NCI-H1417 treated with DMSO at 0.1 percent for 48 hours (cell line): ENCODE measurements around the gene PPT1.
"Not testable (repeated sequence)": the region's sequence is repeated elsewhere in the genome, so short reads cannot be mapped to it uniquely, and the experiment has no call there.

Source experiments
- DNase-seq: peaks from one replicate; lab custom pipeline; 2025; lab: John Stamatoyannopoulos, UW

PPT1 gene

DNA sequence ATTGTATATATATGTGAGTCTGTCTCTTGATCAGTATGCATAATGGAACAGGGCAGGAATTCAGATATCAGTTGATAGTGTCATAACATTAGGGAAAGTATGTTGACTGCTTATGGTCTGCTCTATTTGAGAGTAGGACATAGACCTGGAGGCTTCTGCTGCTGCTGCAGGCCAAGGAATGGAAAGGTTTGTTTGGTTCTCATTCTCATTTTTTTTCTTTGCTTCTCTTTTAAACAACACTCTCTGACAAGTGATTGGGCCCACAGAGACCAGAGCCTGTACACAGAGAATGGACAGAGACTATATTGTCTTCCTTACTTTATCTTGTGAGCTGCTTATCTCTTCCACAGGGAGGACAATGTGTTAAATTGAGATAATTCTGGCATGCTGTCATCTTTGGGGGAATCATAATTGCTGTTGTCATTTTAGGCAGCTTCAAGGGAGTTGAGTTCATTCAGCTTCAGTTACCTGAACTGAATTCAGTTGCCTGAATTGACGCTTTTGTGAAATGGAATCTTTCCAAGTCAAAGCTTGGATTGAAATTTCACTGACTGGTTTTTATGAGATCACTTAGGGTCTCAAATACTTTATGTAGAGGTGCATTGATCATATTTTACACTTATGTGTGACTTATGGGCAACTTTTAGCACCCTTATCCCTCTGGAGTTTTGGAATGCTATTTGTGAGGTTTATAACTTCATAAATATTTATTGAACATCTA lies 39.6 kb downstream of the PPT1 start:
- no peak for DNase-seq

DNA sequence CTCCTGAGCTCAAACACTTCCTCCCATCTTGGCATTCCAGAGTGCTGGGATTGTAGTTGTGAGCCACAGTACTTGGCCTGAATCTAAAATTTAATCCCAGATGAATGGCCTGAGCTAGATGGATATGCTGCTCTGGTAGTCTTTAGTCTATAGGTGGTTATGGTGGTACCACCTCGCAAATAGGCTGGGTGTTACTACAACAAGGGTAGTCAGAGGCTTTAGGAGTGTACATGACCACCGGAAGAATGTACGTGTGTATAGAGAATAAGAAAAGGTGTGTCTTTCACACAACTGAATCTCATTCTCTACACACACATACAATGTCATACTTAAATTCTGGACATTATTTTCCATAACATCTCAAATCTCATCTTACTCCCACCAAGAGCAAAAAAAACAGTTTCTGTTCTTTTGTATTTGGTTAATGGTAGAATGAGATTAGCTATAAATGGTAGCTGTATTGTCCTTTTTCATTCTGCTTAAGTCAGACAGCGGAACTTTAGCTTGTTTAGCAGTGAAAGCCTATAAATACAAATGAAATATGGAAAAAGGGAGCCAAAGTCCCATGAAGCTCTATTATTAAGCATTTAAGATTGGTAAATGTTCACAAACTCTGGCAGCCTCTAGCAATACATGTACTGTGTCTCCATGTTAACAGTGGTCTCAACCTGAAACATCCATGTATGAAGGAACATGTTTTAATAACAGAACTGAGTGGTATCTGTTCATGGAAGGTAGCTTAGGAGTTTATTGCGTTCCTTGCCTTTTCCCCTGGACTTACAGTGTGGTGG lies 40.3 kb downstream of the PPT1 start:
- DNase-seq = no peak

DNA sequence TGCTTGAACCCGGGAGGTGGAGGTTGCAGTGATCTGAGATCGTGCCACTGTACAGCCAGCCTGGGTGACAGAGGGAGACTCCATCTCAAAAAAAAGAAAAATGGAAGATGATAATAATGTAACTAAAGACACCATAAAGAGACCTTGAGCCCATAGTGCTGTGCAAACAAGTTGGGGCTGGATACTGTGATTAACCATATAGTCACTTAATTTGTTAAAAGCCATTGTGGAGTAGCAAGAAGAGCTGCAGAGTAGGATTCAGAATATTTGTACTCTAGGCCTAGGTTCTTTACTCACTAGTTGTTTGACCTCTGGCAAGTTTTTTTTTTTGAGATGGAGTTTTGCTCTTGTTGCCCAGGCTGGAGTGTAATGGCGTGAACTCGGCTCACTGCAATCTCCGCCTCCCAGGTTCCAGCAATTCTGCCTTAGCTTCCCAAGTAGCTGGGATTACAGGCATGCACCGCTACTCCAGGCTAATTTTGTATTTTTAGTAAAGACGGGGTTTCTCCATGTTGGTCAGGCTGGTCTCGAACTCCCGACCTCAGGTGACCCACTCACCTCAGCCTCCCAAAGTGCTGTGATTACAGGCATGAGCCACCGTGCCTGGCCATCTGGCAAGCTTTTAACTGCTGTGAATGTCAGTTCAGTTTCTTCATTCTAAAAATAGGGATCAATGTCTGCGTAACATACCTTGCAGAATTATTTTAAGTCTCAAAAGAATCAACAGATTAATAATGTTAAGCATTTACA lies 43.7 kb downstream of the PPT1 start:
- DNase-seq = no peak

DNA sequence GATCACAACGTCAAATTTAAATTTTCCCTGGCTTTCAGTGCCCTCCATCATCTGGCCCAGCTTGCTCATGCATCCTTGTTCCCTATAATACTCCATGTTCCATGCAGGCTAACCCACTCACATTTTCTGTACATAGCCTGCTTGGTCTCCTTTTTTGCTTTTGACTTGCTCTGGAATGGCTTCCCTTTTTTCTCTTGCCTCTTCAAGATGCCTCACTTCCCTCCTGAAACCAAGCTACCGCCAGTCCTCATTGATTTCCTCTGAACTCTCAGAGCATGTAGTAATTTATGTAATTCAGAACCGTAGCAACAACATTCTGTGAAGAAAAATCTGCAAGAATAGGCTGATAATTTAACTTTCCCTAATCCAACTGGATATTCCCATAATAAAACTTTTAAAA lies 46.2 kb downstream of the PPT1 start:
- no peak for DNase-seq

DNA sequence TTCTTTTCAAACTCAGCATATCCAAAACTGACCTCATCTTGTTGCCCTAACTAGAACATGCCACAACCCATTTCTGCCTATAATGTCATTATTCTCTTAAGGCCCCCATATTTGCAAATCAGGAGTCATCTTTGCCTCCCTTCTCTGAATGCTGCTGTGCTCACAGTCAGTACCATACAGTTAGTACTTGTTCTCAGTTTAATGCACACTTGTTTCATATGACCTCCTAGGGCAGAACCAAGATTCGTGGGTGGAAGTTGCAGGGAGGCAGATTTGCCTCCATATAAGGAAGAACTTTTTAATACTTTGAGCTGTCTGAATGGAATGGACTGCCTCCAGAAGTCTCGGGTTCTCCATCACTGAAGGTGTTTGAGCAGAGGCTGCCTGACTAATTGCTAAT lies 47.3 kb downstream of the PPT1 start:
- no peak for DNase-seq

DNA sequence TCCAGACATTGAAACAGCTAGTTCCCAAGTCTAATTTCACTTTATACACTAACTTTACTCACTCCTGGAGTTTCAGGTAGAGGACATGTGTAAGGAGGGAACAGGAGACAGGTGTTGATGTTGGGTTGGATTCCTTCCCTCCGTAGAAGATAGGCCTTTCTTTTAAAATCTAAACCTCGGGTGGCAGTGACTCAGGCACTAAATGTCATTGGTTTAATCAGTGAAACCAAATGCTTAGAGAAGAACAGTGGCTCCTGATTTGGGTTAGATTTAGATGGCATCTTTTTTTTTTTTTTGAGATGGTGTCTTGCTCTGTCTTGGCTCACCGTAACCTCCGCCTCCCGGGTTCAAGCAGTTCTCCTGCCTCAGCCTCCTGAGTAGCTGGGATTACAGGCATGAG lies 49.3 kb downstream of the PPT1 start:
- no peak for DNase-seq

DNA sequence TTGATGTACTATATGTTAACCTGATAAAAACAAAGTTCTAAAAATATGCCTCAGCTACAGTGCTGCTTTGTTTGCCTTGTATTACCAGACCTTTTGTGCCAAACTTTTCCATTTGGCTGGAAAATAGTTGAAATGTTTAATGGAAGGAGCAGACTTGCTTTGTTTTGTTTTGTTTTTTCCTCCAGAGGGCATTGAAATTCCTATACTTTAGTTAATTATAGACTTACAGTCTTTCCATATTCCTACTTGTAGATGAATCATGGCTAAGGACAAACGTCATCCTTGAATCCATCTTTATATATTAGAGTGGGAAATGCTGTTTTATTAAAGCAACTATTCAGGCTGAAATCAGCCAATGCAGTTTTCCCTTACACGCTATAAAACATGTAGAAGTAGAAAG lies 49.8 kb downstream of the PPT1 start:
- DNase-seq = no peak

DNA sequence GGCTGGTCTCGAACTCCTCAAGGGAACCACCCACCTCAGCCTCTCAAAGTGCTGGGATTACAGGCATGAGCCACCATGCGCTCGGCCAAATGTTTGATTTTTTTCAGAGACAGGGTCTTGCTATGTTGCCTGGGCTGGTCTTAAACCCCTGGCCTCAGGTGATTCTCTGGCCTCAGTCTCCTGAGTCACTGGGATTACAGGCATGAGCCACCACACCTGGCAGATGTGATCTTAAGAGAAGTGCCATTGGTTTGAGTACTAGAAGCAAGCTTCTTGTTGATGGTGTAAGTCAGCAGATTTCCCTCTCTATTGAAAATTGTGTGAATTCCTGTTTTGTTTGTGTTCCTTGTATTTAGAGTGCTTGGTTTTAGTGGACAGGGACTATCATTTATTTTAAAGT lies 51.3 kb downstream of the PPT1 start:
- DNase-seq = no peak

DNA sequence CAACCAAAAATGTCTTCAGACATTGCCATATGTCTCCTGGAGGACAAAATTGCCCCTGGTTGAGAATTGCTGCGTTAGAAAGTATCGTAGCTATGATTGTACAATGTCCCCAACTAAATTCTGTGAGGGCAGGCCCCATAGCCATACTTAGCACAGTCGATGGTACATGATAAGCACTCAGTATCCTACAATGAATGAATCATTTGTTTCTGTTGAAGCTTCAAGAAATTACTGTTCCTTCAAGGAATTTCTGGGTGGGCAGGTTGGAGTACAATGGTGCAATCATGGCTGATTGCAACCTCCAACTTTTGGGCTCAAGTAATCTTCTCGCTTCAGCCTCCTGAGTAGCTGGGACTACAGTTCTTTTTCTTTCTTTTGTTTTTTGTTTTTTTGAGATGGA lies 51.9 kb downstream of the PPT1 start:
- DNase-seq = no peak

DNA sequence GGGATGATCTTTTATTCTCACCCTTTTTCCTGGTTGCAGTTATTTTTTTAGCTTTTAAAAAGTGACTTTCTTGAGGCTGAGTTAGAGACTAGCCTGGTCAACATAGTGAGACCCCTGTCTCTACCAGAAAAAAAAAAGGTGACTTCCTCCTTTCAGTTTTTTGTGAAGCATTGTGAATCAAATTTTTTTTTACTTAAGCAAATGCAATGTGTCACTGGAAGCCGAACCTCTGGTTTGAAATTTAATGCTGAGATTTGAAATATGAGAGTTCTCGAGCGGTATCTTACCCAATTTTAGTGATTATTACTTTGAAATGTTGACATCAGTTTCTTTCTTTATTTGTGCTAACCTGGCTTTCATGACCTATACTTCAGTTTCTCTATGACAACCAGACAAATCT lies 52.9 kb downstream of the PPT1 start:
- DNase-seq = no peak

DNA sequence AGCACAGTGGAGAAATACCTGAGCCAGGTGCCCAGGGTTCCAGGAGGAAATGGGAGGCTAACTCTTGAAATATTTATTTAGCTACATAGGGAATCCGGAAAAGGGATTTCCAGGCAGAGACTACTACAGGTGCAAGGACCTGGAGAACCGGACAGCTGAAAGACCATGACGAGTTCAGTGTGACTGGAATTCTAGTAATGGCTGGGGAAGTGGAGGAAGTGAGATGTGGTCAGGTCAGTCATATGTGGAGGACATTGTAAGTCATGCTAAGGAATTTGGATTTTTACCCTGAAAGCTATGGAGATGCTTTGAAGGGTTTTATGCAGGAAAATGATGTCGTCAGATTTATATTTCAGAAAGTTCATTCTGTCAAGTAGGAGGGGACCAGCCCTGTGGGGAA lies 54.7 kb downstream of the PPT1 start:
- DNase-seq = no peak

DNA sequence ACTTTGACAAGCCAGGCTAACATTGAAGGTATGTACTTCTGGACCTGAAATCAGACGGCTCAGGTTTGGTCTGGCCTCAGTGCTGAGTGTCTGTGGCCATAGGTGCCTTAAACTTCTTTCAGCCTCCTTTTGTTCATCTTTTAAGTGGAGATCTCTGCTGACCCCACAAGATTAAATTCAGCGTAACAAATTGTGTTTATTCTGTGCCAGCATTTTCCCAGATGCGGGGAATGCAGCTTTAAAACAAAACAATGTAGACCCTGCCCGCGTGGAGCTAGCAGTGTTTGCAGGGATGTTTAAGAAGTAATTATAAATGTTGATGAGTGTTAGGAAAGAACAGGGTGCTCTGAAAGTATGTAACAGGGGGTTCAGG lies 55.6 kb downstream of the PPT1 start:
- DNase-seq = no peak

DNA sequence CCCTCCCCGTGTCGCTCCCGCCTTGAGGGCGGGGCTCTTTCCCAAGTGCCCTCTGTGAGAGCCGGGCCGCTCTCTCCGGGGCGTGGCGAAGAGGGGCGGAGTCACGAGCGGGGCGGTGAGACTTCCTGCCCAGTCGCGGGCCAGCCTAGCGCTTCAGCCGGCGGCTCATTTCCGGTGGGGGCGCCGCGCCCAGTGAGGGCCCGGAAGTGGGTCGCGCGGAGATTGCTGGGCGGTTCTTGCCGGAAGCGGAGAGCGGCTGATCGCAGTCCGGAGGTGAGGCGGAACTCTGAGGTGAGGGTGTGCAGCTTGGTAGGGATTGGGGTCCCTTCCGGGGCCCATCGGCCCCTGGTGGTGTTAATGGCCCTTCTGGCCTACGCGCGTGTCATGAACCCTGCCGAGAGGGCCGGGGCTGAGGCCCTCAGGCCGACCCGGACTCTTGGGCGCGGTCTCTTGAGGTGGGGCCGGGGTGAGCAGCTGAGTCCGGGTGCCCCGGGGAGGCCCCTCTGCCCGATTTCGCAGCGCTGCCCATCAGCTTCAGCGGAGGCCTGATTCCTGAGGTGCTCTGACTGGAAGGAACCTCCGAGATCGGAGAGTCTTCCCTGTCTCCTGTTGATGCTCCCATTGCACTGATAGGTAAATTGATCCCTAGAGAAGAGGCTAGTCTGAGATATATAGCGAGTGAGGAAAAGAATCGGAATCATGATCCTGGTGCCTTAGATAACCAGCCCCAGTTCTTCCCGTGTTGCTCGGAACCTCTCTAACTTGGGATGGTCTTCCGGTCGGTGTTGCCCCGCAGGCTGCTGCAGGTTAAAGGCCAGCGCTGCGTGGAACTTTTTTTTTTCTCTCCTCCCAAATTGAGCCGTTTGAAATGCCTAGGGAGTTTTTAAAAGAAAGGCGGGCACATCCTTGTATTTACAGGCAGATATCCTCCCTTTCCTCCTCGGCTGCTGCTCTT lies 56.3 kb downstream of the PPT1 start, which contains the start of gene CAP1:
Gene CAP1, plus strand, starts transcription at position 219 of the 955 bp plus-strand sequence. CDS start 18,618 bp downstream, outside the sequence.
- DNase-seq = peak; percentile 82

DNA sequence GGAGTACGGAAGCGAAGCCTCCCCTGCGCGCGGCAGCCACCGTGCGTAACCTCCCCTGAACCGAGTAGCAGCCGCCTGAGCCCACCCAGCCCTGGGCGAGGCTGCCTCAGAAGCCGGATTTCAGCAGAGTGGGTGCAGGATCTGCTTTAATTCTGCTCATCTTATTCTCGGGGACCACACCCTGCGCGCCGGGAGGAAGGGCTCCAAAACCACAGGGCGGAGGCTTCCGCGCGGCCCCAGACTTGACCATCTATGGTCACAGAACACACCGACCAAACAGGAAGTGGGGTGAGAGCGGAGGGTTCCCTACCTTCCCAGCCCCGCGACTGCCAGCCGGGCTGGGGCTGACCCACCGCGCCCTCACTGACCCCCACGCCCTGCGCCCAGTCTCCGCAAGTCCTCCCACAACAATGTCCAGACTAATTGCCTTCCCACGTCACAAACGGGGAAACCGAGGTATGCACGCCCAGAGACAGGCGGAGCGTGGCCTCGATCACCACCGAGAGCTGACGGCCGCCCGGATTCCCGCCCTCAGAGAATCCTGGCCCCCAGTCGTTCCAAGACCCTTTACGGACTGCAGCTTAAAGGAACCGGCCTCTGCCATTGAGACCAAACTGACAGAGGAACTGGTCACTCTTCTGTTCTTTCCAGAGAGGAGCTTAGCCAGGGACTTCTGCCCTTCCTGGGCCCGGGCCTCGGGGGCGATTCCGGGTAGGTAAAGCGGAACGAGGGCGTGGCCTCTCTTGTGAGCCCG lies 57.1 kb downstream of the PPT1 start:
- DNase-seq = no peak

DNA sequence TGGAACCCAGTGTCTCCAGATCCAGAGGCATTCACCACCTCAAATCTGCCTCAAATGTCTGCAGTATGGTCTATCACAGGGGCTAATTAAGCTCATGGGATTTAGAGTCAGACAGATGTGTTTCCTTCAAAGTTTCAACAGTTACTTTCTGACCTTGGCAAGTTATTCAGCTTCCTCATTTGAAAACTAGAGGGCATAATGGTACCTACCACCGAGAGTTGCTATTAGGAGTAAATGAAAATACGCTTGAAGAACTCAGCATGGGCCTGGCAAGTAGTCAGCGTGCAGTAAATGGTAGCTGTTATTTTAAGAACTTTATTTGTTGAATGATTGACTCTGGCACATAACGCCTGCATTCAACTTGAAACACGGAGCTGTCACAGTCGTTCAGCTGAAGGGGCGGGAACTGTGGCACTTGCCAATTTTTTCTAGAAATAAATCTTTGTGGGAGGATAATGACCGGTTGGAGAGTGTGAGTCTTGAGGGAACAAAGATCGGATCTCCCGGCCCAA lies 57.8 kb downstream of the PPT1 start:
- no peak for DNase-seq

DNA sequence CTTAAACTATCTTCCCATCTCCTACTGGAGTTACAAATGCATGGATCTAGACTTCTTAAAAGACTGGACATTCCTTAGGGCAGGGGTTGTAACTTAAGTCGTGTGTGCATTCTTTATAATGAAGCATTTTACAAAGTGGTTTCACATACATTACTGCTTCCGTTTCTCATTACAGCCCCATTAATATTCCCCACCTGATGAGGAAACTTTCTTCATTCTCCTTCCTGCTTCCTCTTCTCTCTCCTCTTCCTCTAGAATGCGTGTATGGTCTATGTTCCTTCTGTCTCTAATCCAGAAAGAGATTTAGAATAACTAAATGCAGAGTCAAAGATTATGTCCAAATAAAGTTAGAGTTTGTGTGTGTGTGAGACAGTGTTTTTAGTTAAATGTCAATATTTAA lies 58.4 kb downstream of the PPT1 start:
- DNase-seq = no peak

DNA sequence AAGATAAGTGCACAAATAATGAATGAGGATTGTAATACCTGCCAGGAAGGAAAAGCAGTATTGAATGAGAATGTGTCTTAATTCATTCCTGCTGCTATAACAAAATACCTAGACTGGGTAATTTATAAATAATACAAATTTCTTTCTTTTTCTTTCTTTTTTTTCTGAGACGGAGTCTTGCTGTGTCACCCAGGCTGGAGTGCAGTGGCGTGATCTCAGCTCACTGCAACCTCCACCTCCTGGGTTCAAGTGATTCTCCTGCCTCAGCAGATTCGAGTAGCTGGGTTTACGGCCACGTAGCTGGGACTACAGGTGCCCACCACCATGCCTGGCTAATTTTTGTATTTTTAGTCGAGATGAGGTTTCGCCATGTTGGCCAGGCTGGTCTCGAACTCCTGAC lies 59.8 kb downstream of the PPT1 start:
- DNase-seq = not testable (repeated sequence)

DNA sequence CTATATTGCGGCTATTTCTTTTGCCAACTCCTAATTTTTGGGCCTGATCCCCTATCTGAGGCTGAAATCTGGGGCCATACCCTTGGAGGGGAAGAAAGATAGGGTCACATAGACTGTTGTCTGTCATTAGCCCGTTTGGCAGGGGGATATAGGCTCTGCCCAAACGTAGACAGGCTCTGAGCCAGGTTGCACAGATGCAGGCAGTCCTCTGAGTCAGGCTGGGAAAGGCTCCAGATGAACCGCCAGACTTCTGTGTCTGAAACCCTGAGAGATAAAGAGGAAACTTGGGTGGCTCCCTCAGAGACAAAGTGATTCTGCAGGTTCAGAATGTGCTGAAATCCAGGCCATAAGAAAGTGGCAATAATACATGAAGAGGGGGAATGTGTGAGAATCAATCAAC lies 60.5 kb downstream of the PPT1 start:
- no peak for DNase-seq

DNA sequence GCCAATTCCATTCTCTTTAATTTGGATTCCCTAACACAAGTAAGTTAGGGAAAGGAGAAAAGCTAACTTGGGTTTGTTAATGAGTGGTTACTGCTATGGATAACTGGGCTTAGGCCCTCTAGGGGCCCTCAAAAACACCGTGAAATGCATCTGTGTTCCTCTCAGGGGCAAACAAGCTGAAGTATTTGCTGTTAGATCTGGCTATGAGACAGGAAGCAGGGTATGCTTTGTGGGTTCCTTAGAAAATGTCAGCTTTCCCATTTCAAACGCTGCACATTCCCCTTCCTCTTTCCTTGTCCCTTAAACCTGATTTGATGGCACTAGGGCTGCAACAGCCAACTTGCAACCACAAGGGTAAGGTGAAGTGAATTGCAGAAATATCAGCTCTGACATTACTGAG lies 62.2 kb downstream of the PPT1 start:
- no peak for DNase-seq

DNA sequence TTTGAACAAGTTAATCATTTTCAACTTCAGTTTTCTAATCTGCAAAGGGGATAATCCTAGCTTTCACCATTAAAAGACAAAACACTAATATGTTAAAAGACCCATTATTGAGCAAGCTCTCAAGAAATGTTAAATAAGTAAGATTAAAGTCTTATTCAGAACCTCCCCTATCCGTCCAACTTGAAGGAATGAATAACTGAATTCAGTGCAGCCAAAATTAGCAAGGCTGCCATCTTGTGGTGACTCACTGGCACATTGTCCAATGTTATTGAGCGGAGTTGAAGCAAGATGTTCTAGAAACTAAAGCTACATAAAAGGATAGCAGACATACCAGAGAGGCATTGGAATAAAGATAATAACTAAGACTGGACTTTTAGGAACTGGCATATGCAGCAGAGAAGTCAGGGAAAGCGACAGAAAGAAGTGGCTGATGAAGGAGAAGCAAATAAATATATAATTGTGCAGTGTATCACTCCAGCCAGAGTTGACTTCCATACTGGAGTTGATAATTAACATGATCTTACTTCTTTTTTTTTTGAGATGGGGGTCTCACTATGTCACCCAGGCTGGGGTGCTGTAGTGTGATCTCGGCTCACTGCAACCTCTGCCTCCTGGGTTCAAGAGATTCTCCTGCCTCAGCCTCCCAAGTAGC lies 64.7 kb downstream of the PPT1 start:
- peak; percentile 0 for DNase-seq
